Measurements from ENCODE around the gene COL20A1. TPM values are rescaled to one million over a fixed set of nuclear protein-coding genes. Genes with fewer than 3 reads are reported as not detected.
A peak's percentile ranks its signal among the peaks of the same experiment; 100 is the strongest.

The COL20A1 gene
- total and polyA plus RNA-seq, 2 experiments from 2014 or later = not detected

DNA sequence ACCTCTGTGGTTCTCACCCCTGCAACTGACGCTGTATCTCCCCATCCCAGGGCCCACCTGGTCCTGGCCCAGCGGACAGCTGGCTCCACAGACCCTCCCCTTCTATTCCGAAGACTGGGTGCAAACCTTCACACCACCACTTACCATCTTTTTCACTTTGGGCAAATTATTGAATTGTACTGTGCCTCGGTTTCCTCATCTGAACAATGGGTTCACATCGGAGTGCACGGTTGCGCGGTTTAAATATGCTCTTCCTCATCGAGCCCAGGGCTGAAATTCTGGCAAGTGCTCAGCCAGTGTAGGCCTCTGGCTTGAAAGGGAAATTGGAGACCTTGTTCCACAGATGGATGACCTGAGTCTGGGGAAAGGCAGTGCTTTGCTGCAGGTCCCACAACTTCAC is 23.3 kb upstream of the COL20A1 start:
- no peaks in the 10 kb centered on the region for H3K9me3 ChIP-seq (ENCODE audit: low read depth)
- 79 to 88% methylated on average over 9 of the region's 9 CpGs for WGBS, 2 experiments (ENCODE audit: low coverage in 1 of 2, low lambda C conversion rate in 2 of 2, missing lambda C conversion rate in 2 of 2)
- no peak for DNase-seq
- in situ Hi-C loops (cut with MboI) = no loop called here
- H3K9me2 ChIP-seq (ENCODE audit: insufficient read depth) = no peaks in the 10 kb centered on the region
- no peak overlapping the region for H3K27ac ChIP-seq
- H3K79me2 ChIP-seq (ENCODE audit: insufficient read depth) = peaks cover 38% of the 10 kb centered on the region
- peaks cover 3% of the 10 kb centered on the region; the same call in 1 of the 2 replicates for H3K27me3 ChIP-seq (replicated peaks; ENCODE audit: insufficient read depth)
- no peak overlapping the region for H3K4me2 ChIP-seq (ENCODE audit: unreplicated experiment)
- no peaks in the 10 kb centered on the region for H3F3A ChIP-seq (ENCODE audit: insufficient read depth)
- H4K20me1 ChIP-seq (ENCODE audit: insufficient read depth) = no peaks in the 10 kb centered on the region; the same call in 1 of the 2 replicates
- no peaks in the 10 kb centered on the region for H3K36me3 ChIP-seq (ENCODE audit: low read depth)
- peaks cover 11% of the 10 kb centered on the region for H3K4me1 ChIP-seq (ENCODE audit: insufficient read depth)
- no peak overlapping the region for H3K9ac ChIP-seq
- H3K4me3 ChIP-seq = no peak overlapping the region
- no peak overlapping the region for H2AFZ ChIP-seq
- no peak for TF ChIP-seq EZH2 (IDR thresholded peaks at IDR 0.05; ENCODE audit: insufficient read depth, poor library complexity, severe bottlenecking)
- TF ChIP-seq EZH2phosphoT487 (IDR thresholded peaks at IDR 0.05; ENCODE audit: insufficient read depth, low read depth) = no peak

GRCh38 chr20:63270606-63271325 is 22.2 kb upstream of the COL20A1 start:
- no peaks in the 10 kb centered on the region for H3F3A ChIP-seq (ENCODE audit: insufficient read depth)
- TF ChIP-seq EZH2phosphoT487 (IDR thresholded peaks at IDR 0.05; ENCODE audit: insufficient read depth, low read depth) (no peak), EZH2 (IDR thresholded peaks at IDR 0.05; ENCODE audit: insufficient read depth, poor library complexity, severe bottlenecking) (no peak)
- no peak overlapping the region for H3K4me2 ChIP-seq (ENCODE audit: unreplicated experiment)
- H3K27me3 ChIP-seq (replicated peaks; ENCODE audit: insufficient read depth) = no peaks in the 10 kb centered on the region
- no peaks in the 10 kb centered on the region for H3K36me3 ChIP-seq (ENCODE audit: low read depth)
- no peaks in the 10 kb centered on the region; the same call in 1 of the 2 replicates for H4K20me1 ChIP-seq (ENCODE audit: insufficient read depth)
- H3K9me3 ChIP-seq (ENCODE audit: low read depth) = no peaks in the 10 kb centered on the region
- no peak overlapping the region for H3K9ac ChIP-seq
- H3K4me1 ChIP-seq (ENCODE audit: insufficient read depth) = peaks cover 13% of the 10 kb centered on the region
- H3K79me2 ChIP-seq (ENCODE audit: insufficient read depth) = peaks cover 48% of the 10 kb centered on the region
- H2AFZ ChIP-seq = no peak overlapping the region
- H3K9me2 ChIP-seq (ENCODE audit: insufficient read depth) = no peaks in the 10 kb centered on the region
- H3K4me3 ChIP-seq = no peak overlapping the region
- no peak for DNase-seq
- WGBS, 2 experiments (ENCODE audit: low coverage in 1 of 2, low lambda C conversion rate in 2 of 2, missing lambda C conversion rate in 2 of 2) = 78 to 80% methylated on average over 9 of the region's 9 CpGs
- in situ Hi-C loops (cut with MboI) = no loop called here
- no peak overlapping the region for H3K27ac ChIP-seq

DNA sequence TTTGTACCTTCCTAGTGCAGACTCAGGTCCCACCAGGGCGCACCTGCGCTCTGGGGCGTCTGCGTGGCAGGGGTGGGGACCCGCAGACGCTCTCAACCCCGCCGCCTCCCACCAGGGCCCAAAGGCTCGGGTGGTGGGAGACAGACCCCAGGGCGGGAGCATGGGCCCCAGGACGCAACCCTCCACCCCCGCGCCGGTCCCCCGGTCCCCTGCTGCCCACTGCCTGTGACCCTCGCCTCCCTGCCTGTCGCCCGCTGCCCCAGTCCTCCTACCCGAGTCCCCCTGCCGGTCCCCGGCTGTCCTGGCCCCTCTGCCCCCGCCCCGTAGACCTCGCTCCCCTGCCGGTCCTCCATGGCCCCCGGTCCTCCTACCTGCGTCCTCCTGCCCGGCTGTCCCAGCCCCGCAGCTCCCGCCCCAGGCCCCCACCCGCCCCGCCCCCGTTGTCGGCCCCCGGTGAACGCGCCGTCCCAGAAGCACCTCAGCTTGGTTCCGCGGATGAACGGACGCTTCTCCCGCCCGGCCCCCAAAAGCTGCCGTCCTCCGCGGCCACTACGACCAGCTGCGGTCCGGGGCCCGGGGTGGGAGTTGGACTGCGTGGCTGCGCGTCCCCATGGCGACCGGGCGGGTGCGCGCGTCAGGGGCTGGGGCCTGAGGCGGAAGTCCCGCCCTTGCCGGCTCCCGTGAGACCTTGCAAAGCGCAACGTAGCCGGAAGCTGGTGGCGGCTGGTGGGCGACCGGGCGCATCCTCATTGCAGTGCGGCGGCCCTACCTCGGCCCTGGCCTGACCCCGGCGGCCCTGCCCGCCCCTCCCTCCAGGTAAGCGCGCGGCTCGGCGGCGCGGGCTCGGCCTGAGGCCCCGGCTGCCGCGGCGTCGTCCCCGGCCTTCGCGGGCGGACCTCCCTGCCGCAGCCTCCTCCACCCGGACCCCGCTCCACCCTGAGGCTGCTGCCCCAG is 20.6 kb upstream of the COL20A1 start, which contains the start of gene ARFGAP1:
Gene ARFGAP1, plus strand, starts transcription at position 709 of the 954 bp plus-strand sequence. CDS start 2,768 bp downstream, outside the sequence.
- peak within 1 kb of the TSS; percentile 99 for H3K9ac ChIP-seq
- H3K27ac ChIP-seq = peak within 1 kb of the TSS; percentile 87
- H3K36me3 ChIP-seq (ENCODE audit: low read depth) = 0 out of 2 replicates have a peak, but pooled peaks cover 4% of the 10 kb centered on the region
- peaks cover 13% of the 10 kb centered on the region for H3K4me1 ChIP-seq (ENCODE audit: insufficient read depth)
- peak; percentile 97 for DNase-seq
- H2AFZ ChIP-seq = peak within 1 kb of the TSS; percentile 58
- TF ChIP-seq EZH2phosphoT487 (IDR thresholded peaks at IDR 0.05; ENCODE audit: insufficient read depth, low read depth) (no peak), EZH2 (IDR thresholded peaks at IDR 0.05; ENCODE audit: insufficient read depth, poor library complexity, severe bottlenecking) (no peak)
- WGBS, 2 experiments (ENCODE audit: low coverage in 1 of 2, low lambda C conversion rate in 2 of 2, missing lambda C conversion rate in 2 of 2) = 0 to 2% methylated on average over 31 to 54 of the region's 97 CpGs
- H3F3A ChIP-seq (ENCODE audit: insufficient read depth) = no peaks in the 10 kb centered on the region
- peak within 1 kb of the TSS; percentile 100 for H3K4me3 ChIP-seq
- no peaks in the 10 kb centered on the region for H3K9me3 ChIP-seq (ENCODE audit: low read depth)
- H3K79me2 ChIP-seq (ENCODE audit: insufficient read depth) = peaks cover 64% of the 10 kb centered on the region
- H3K9me2 ChIP-seq (ENCODE audit: insufficient read depth) = no peaks in the 10 kb centered on the region
- in situ Hi-C loops (cut with MboI) = no loop called here
- H3K27me3 ChIP-seq (replicated peaks; ENCODE audit: insufficient read depth) = no peaks in the 10 kb centered on the region
- H3K4me2 ChIP-seq (ENCODE audit: unreplicated experiment) = peak within 1 kb of the TSS; percentile 90
- no peaks in the 10 kb centered on the region; the same call in 1 of the 2 replicates for H4K20me1 ChIP-seq (ENCODE audit: insufficient read depth)

DNA sequence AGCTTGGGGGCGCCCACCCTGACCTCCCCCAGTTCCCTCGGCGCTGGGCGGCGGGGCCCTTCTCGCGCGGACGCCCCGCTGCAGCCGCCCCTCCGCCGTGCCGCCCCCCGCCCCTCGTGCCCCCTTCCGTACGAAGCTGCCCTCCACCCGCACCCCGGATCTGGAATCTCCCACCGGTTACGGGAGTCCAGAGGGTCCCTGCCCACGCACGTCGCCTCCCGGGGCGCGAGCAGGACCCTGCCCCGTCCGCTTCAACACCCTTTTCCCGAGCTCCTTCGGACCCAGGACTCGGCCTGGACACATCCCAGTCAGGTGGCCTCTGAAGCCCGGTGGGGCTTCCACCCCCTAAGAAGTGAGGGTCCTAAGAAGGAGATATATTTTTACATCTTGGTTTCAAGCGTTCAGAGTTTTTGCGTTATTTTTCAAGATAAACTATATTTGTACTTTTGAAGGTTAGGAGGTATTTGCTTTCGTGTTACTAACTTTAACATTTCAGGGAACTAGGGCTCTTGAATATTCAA is 19.9 kb upstream of the COL20A1 start:
- peak; percentile 39 for DNase-seq
- Histone ChIP-seq H3K9me2 (ENCODE audit: insufficient read depth) (no peaks in the 10 kb centered on the region), H3K79me2 (ENCODE audit: insufficient read depth) (peaks cover 72% of the 10 kb centered on the region), H3K4me2 (ENCODE audit: unreplicated experiment) (peak overlapping the region; percentile 84), H4K20me1 (ENCODE audit: insufficient read depth) (no peaks in the 10 kb centered on the region; the same call in 1 of the 2 replicates), H3K4me3 (peak overlapping the region; percentile 100), H3K9me3 (ENCODE audit: low read depth) (no peaks in the 10 kb centered on the region), H3K36me3 (ENCODE audit: low read depth) (peaks cover 4% of the 10 kb centered on the region; the same call in 1 of the 2 replicates), H3K27ac (peak overlapping the region; percentile 87), H3F3A (ENCODE audit: insufficient read depth) (no peaks in the 10 kb centered on the region), H3K27me3 (replicated peaks; ENCODE audit: insufficient read depth) (no peaks in the 10 kb centered on the region), H2AFZ (peak overlapping the region; percentile 11; the same call in 1 of the 2 replicates), H3K9ac (peak overlapping the region; percentile 99), H3K4me1 (ENCODE audit: insufficient read depth) (peaks cover 13% of the 10 kb centered on the region)
- no peak for TF ChIP-seq EZH2 (IDR thresholded peaks at IDR 0.05; ENCODE audit: insufficient read depth, poor library complexity, severe bottlenecking)
- in situ Hi-C loops (cut with MboI) = no loop called here
- 0 to 2% methylated on average over 15 to 22 of the region's 37 CpGs for WGBS, 2 experiments (ENCODE audit: low coverage in 1 of 2, low lambda C conversion rate in 2 of 2, missing lambda C conversion rate in 2 of 2)
